ENCODE measurements around the gene EXPH5. TPM values are rescaled to one million over a fixed set of nuclear protein-coding genes. Genes with fewer than 3 reads are reported as not detected.

The EXPH5 gene
- polyA plus RNA-seq, 1 donor (not counting 4 experiments of a cell fraction or from before 2014, with no cell fraction given): 11.7 TPM

DNA sequence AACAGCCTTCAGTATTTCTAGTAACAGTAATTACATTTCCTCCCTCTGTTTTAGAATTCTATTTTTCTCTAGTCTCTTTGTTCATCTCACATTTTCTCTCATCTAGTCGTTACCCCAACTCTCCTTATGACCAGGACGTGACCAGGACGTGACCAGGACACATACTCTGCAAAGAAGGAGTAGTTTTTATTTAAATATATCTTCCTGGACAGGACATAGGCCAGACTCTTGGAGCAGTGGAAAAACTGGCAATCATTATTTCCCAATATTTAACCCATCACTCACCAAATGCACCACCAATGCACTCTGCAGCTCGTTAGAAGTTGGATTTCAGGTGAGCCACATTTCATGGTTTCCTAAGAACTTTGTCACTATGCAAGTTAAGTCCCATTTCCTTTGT, 55.1 kb downstream of the EXPH5 start:
- Histone ChIP-seq H3K9me3 (ENCODE audit: control insufficient read depth, low read depth, low read length) (no peaks in the 10 kb centered on the region), H3K9ac (ENCODE audit: control insufficient read depth, extremely low read depth, insufficient read depth, low read length) (peak overlapping the region; percentile 29), H3K4me2 (ENCODE audit: control insufficient read depth, extremely low read depth, insufficient read depth, low read depth, low read length) (peak overlapping the region; percentile 36), H3K36me3 (ENCODE audit: control insufficient read depth in 2 of 2, extremely low read depth in 1 of 2, insufficient read depth in 2 of 2, low read length in 2 of 2) (peaks cover 0 to 28% of the 10 kb centered on the region in 2 experiments), H3K27ac (ENCODE audit: control insufficient read depth, insufficient read depth, low read length) (peak overlapping the region; percentile 75), H3K4me3 (ENCODE audit: control insufficient read depth in 2 of 3, extremely low read depth in 1 of 3, insufficient read depth in 2 of 3, low read depth in 1 of 3, low read length in 3 of 3) (no peak overlapping the region), H4K20me1 (ENCODE audit: control insufficient read depth, extremely low read depth, insufficient read depth, low read length) (no peaks in the 10 kb centered on the region), H3K9me1 (ENCODE audit: control insufficient read depth, extremely low read depth, insufficient read depth, low read length) (no peaks in the 10 kb centered on the region), H3K27me3 (ENCODE audit: control insufficient read depth, extremely low read depth, insufficient read depth, low read length) (no peaks in the 10 kb centered on the region), H2AFZ (ENCODE audit: control insufficient read depth, low read length) (peak overlapping the region; percentile 20), H3K4me1 (ENCODE audit: control insufficient read depth, extremely low read depth, insufficient read depth, low read length) (peaks cover 35% of the 10 kb centered on the region), H3K79me2 (ENCODE audit: control insufficient read depth, insufficient read depth, low read length) (no peaks in the 10 kb centered on the region)
- TF ChIP-seq, protein P1, sequence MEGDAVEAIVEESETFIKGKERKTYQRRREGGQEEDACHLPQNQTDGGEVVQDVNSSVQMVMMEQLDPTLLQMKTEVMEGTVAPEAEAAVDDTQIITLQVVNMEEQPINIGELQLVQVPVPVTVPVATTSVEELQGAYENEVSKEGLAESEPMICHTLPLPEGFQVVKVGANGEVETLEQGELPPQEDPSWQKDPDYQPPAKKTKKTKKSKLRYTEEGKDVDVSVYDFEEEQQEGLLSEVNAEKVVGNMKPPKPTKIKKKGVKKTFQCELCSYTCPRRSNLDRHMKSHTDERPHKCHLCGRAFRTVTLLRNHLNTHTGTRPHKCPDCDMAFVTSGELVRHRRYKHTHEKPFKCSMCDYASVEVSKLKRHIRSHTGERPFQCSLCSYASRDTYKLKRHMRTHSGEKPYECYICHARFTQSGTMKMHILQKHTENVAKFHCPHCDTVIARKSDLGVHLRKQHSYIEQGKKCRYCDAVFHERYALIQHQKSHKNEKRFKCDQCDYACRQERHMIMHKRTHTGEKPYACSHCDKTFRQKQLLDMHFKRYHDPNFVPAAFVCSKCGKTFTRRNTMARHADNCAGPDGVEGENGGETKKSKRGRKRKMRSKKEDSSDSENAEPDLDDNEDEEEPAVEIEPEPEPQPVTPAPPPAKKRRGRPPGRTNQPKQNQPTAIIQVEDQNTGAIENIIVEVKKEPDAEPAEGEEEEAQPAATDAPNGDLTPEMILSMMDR (optimal IDR thresholded peaks at IDR 0.05 in 1 of 3, IDR thresholded peaks at IDR 0.05 in 1 of 3, conservative IDR thresholded peaks at IDR 0.05 in 1 of 3; ENCODE audit: extremely low read depth in 1 of 3, insufficient read depth in 2 of 3, low read length in 3 of 3): no peak
- no peak for TF ChIP-seq EZH2 (IDR thresholded peaks at IDR 0.05; ENCODE audit: low read length)
- DNase-seq (ENCODE audit: low read depth, low spot score): no peak
- dilution Hi-C loops (cut with MboI; ENCODE audit: extremely low pct_ligation_motif_present, low sequenced_read_pairs): no loop called here
- no peak for FAIRE-seq

DNA sequence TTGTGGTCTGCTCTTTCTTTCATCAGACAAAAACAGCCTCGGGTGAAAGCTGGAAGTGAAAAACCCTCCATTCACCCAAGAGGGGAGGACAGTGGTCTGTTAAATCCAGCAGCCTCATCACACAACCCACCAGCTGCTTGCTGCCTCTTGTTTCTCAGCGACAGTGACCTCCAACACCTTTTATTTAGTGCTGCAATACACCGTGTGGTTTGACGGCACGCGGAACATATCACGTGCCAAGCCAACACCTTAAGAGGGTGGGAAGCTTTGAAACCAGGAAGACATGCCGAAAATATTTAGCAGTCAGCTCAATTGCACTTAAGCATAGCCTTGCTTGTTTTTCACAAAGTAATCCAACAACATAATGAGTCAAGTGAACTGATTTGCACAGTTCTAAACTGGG, 55.5 kb downstream of the EXPH5 start:
- Histone ChIP-seq H3K9ac (ENCODE audit: control insufficient read depth, extremely low read depth, insufficient read depth, low read length) (peak overlapping the region; percentile 29), H3K4me1 (ENCODE audit: control insufficient read depth, extremely low read depth, insufficient read depth, low read length) (peaks cover 30% of the 10 kb centered on the region), H4K20me1 (ENCODE audit: control insufficient read depth, extremely low read depth, insufficient read depth, low read length) (no peaks in the 10 kb centered on the region), H3K4me2 (ENCODE audit: control insufficient read depth, extremely low read depth, insufficient read depth, low read depth, low read length) (peak overlapping the region; percentile 36), H2AFZ (ENCODE audit: control insufficient read depth, low read length) (peak overlapping the region; percentile 20), H3K4me3 (ENCODE audit: control insufficient read depth in 2 of 3, extremely low read depth in 1 of 3, insufficient read depth in 2 of 3, low read depth in 1 of 3, low read length in 3 of 3) (peak overlapping the region; percentile 1 to 41 (median 11)), H3K27me3 (ENCODE audit: control insufficient read depth, extremely low read depth, insufficient read depth, low read length) (no peaks in the 10 kb centered on the region), H3K36me3 (ENCODE audit: control insufficient read depth in 2 of 2, extremely low read depth in 1 of 2, insufficient read depth in 2 of 2, low read length in 2 of 2) (peaks cover 0 to 28% of the 10 kb centered on the region in 2 experiments), H3K27ac (ENCODE audit: control insufficient read depth, insufficient read depth, low read length) (peak overlapping the region; percentile 75), H3K9me1 (ENCODE audit: control insufficient read depth, extremely low read depth, insufficient read depth, low read length) (no peaks in the 10 kb centered on the region), H3K9me3 (ENCODE audit: control insufficient read depth, low read depth, low read length) (no peaks in the 10 kb centered on the region), H3K79me2 (ENCODE audit: control insufficient read depth, insufficient read depth, low read length) (no peaks in the 10 kb centered on the region)
- DNase-seq (ENCODE audit: low read depth, low spot score) (no peak), FAIRE-seq (peak; percentile 90)
- dilution Hi-C loops (cut with MboI; ENCODE audit: extremely low pct_ligation_motif_present, low sequenced_read_pairs): no loop called here
- TF ChIP-seq EZH2 (IDR thresholded peaks at IDR 0.05; ENCODE audit: low read length): no peak

GRCh38 chr11:108536783-108537182, 56.8 kb downstream of the EXPH5 start:
- Histone ChIP-seq H3K9me1 (ENCODE audit: control insufficient read depth, extremely low read depth, insufficient read depth, low read length) (no peaks in the 10 kb centered on the region), H3K9me3 (ENCODE audit: control insufficient read depth, low read depth, low read length) (no peaks in the 10 kb centered on the region), H3K4me1 (ENCODE audit: control insufficient read depth, extremely low read depth, insufficient read depth, low read length) (peaks cover 29% of the 10 kb centered on the region), H3K27me3 (ENCODE audit: control insufficient read depth, extremely low read depth, insufficient read depth, low read length) (no peaks in the 10 kb centered on the region), H2AFZ (ENCODE audit: control insufficient read depth, low read length) (no peak overlapping the region), H3K4me2 (ENCODE audit: control insufficient read depth, extremely low read depth, insufficient read depth, low read depth, low read length) (peak overlapping the region; percentile 36), H3K27ac (ENCODE audit: control insufficient read depth, insufficient read depth, low read length) (peak overlapping the region; percentile 75), H3K4me3 (ENCODE audit: control insufficient read depth in 2 of 3, extremely low read depth in 1 of 3, insufficient read depth in 2 of 3, low read depth in 1 of 3, low read length in 3 of 3) (peak overlapping the region; percentile 1 to 41 (median 15)), H3K9ac (ENCODE audit: control insufficient read depth, extremely low read depth, insufficient read depth, low read length) (peak overlapping the region; percentile 29), H4K20me1 (ENCODE audit: control insufficient read depth, extremely low read depth, insufficient read depth, low read length) (no peaks in the 10 kb centered on the region), H3K79me2 (ENCODE audit: control insufficient read depth, insufficient read depth, low read length) (no peaks in the 10 kb centered on the region), H3K36me3 (ENCODE audit: control insufficient read depth in 2 of 2, extremely low read depth in 1 of 2, insufficient read depth in 2 of 2, low read length in 2 of 2) (peaks cover 4 to 34% of the 10 kb centered on the region in 2 experiments)
- dilution Hi-C loops (cut with MboI; ENCODE audit: extremely low pct_ligation_motif_present, low sequenced_read_pairs): no loop called here
- DNase-seq (ENCODE audit: low read depth, low spot score) (peak; percentile 17), FAIRE-seq (peak; percentile 91)
- TF ChIP-seq, protein P1 (optimal IDR thresholded peaks at IDR 0.05 in 1 of 3, IDR thresholded peaks at IDR 0.05 in 1 of 3, conservative IDR thresholded peaks at IDR 0.05 in 1 of 3; ENCODE audit: extremely low read depth in 1 of 3, insufficient read depth in 2 of 3, low read length in 3 of 3): no peak
- TF ChIP-seq EZH2 (IDR thresholded peaks at IDR 0.05; ENCODE audit: low read length): no peak

All from keratinocyte (primary cell).